ENCODE data around the gene CRYBG1. TPM values are rescaled to one million over a fixed set of nuclear protein-coding genes. Genes with fewer than 3 reads are reported as not detected.

Gene CRYBG1
- total RNA-seq, 1 donor from 2014 or later: 27.9 TPM

- Histone ChIP-seq H3K27me3 (ENCODE audit: low read depth) (no peaks in the 10 kb centered on the region), H3K27ac (no peak overlapping the region), H3K4me1 (no peaks in the 10 kb centered on the region), H3K36me3 (no peaks in the 10 kb centered on the region), H3K9me3 (no peaks in the 10 kb centered on the region), H3K4me3 (no peak overlapping the region)
- no peak for TF ChIP-seq CTCF (IDR thresholded peaks at IDR 0.05)
- intact Hi-C loops (cut with DNase I): no loop called here
- ATAC-seq: no peak
- no peak for DNase-seq
Observed at GRCh38 chr6:106469882-106470281, 109.4 kb downstream of the CRYBG1 start.

GRCh38 chr6:106470316-106470715, 109.8 kb downstream of the CRYBG1 start:
- Histone ChIP-seq H3K4me1 (no peaks in the 10 kb centered on the region), H3K4me3 (no peak overlapping the region), H3K27ac (no peak overlapping the region), H3K27me3 (ENCODE audit: low read depth) (no peaks in the 10 kb centered on the region), H3K36me3 (no peaks in the 10 kb centered on the region), H3K9me3 (no peaks in the 10 kb centered on the region)
- no peak for TF ChIP-seq CTCF (IDR thresholded peaks at IDR 0.05)
- ATAC-seq (no peak), DNase-seq (no peak)
- intact Hi-C loops (cut with DNase I): no loop called here

- Histone ChIP-seq H3K27me3 (ENCODE audit: low read depth) (no peaks in the 10 kb centered on the region), H3K27ac (no peak overlapping the region), H3K4me3 (no peak overlapping the region), H3K36me3 (no peaks in the 10 kb centered on the region), H3K9me3 (no peaks in the 10 kb centered on the region), H3K4me1 (no peaks in the 10 kb centered on the region)
- intact Hi-C loops (cut with DNase I): no loop called here
- DNase-seq (no peak), ATAC-seq (no peak)
- TF ChIP-seq CTCF (IDR thresholded peaks at IDR 0.05): no peak
Observed at GRCh38 chr6:106470811-106471210, 110.3 kb downstream of the CRYBG1 start.

GRCh38 chr6:106473812-106474211, 113.3 kb downstream of the CRYBG1 start:
- ATAC-seq: no peak
- Histone ChIP-seq H3K4me1 (no peaks in the 10 kb centered on the region), H3K9me3 (no peaks in the 10 kb centered on the region), H3K27me3 (ENCODE audit: low read depth) (no peaks in the 10 kb centered on the region), H3K27ac (no peak overlapping the region), H3K4me3 (no peak overlapping the region), H3K36me3 (no peaks in the 10 kb centered on the region)
- intact Hi-C loops (cut with DNase I): no loop called here
- no peak for TF ChIP-seq CTCF (IDR thresholded peaks at IDR 0.05)
- no peak for DNase-seq

GRCh38 chr6:106474466-106474865, 113.9 kb downstream of the CRYBG1 start:
- H3K27me3 ChIP-seq (ENCODE audit: low read depth): no peaks in the 10 kb centered on the region
- no peak for ATAC-seq
- H3K4me1 ChIP-seq: no peaks in the 10 kb centered on the region
- no peak overlapping the region for H3K27ac ChIP-seq
- H3K36me3 ChIP-seq: no peaks in the 10 kb centered on the region
- DNase-seq: no peak
- intact Hi-C loops (cut with DNase I): no loop called here
- TF ChIP-seq CTCF (IDR thresholded peaks at IDR 0.05): no peak
- no peak overlapping the region for H3K4me3 ChIP-seq
- H3K9me3 ChIP-seq: no peaks in the 10 kb centered on the region

- DNase-seq (no peak), ATAC-seq (no peak)
- no peaks in the 10 kb centered on the region for H3K36me3 ChIP-seq
- H3K9me3 ChIP-seq: no peaks in the 10 kb centered on the region
- H3K27me3 ChIP-seq (ENCODE audit: low read depth): no peaks in the 10 kb centered on the region
- no peak overlapping the region for H3K4me3 ChIP-seq
- no peak for TF ChIP-seq CTCF (IDR thresholded peaks at IDR 0.05)
- intact Hi-C loops (cut with DNase I): no loop called here
- H3K4me1 ChIP-seq: no peaks in the 10 kb centered on the region
- no peak overlapping the region for H3K27ac ChIP-seq
Observed at GRCh38 chr6:106475284-106475683, 114.8 kb downstream of the CRYBG1 start.

Data from lower lobe of right lung (tissue), 2 donors.